ENCODE data around the gene DPH6.
"Not testable (repeated sequence)": the region's sequence is repeated elsewhere in the genome, so short reads cannot be mapped to it uniquely, and the experiment has no call there.

Gene DPH6

GRCh38 chr15:35545824-35546510, at the start of gene DPH6:
DPH6 (minus strand) TSS chr15:35546165; CDS start chr15:35546141, 24 bp downstream.
- DNase-seq (ENCODE audit: low read depth): peak; percentile 81

GRCh38 chr15:35595656-35596055, 49.7 kb upstream of the DPH6 start:
- DNase-seq (ENCODE audit: low read depth): no peak

DNA sequence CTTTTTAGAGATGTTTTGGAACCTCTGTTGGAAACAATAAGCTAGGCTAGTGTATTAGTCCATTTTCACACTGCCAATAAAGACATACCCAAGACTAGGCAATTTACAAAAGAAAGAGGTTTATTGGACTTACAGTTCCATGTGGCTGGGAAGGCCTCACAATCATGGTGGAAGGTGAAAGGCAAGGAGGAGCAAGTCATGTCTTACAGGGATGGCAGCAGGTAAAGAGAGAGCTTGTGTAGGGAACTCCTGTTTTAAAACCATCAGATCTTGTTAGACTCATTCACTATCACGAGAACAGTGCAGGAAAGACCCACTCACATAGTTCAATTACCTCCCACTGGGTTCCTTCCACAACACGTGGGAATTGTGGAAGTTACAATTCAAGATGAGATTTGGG, 46.0 kb upstream of the DPH6 start:
- DNase-seq (ENCODE audit: low read depth): not testable (repeated sequence)

GRCh38 chr15:35583863-35584528, 38.0 kb upstream of the DPH6 start:
- DNase-seq (ENCODE audit: low read depth): no peak

DNA sequence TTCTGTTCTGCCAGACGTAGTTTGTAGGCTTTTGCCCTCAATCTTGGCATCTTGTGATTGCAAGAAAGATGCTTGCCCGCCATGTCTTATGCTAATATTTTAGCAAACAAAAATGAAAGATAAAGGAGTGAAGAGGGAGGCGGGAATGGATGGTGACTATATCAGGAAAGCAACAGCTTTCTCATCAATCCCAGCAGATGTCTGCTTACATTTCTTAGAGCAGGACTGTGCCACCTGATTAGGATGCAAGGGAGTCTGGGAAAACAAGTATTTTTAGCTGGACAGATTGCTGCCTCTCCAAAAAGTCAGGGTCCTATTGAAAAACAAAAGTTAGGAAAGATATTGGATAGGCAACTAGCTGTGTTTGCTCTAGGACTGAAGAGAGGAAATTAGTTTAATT, 34.6 kb upstream of the DPH6 start:
- DNase-seq (ENCODE audit: low read depth): no peak

DNA sequence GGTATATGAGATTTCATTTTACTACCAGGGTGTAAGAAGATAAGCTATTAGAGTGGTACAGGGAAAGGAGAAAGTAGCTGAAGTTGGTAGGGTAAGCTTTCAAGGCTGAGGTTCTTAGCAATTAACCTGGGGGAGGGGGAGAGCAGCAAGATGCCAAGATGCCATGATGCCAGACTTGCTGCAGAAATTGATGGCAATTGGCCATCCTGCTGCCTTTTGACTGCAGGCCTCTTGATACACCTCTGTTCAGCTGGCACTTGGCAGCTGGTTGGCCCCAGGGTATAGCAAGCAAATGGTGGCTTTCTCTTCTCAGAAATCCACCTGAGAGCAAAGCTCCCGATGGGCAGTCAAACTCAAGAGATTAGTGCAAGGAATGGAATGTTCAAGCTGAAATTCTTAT, 21.4 kb upstream of the DPH6 start:
- DNase-seq (ENCODE audit: low read depth): no peak

DNA sequence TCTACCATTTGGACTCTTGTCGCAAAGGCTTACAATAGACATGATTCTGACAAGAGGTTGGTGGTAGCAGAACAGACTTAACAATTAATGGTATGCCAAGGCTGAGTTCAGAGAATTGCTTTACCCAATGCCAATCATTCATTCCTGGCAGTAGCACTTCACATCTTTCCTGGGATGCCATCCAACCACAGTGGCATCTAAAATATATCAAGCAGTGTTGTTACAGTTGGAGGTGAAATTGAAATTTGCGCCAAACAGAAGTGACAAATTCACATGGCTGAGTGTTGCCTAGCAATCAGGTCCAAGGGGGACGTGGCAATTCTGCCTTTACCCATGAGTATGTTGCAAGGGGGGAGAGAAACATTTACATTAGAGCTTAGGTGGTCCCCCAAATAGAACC, 21.0 kb upstream of the DPH6 start:
- no peak for DNase-seq (ENCODE audit: low read depth)

DNA sequence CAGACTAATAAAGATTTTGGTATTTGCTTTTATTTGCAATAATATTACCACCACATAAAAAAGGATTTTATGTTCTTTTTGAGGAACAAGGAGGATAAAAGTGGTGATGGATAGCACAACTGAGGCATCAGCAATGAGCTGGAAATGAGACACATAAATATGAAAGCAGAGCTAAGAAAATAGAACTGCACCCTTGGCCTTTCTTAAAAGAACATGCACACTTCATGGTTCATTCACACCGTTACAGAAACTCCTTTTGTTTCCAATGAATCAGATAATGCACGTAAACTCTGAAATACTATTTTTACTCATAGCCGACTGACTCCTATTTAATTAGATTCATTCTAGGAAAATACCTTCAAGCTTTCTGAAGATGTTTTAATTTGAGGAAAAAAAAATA, 19.9 kb upstream of the DPH6 start:
- DNase-seq (ENCODE audit: low read depth): no peak

GRCh38 chr15:35562641-35563040, 16.7 kb upstream of the DPH6 start:
- DNase-seq (ENCODE audit: low read depth): no peak

- no peak for DNase-seq (ENCODE audit: low read depth)
Measured at GRCh38 chr15:35561308-35561707, 15.3 kb upstream of the DPH6 start.

- no peak for DNase-seq (ENCODE audit: low read depth)
Measured at GRCh38 chr15:35560870-35561269, 14.9 kb upstream of the DPH6 start.

- DNase-seq (ENCODE audit: low read depth): no peak
Measured at GRCh38 chr15:35560258-35560657, 14.3 kb upstream of the DPH6 start.

- no peak for DNase-seq (ENCODE audit: low read depth)
Measured at GRCh38 chr15:35559683-35560082, 13.7 kb upstream of the DPH6 start.

GRCh38 chr15:35557544-35557943, 11.6 kb upstream of the DPH6 start:
- DNase-seq (ENCODE audit: low read depth): no peak

- no peak for DNase-seq (ENCODE audit: low read depth)
Measured at GRCh38 chr15:35557012-35557411, 11.0 kb upstream of the DPH6 start.

- DNase-seq (ENCODE audit: low read depth): no peak
Measured at GRCh38 chr15:35555244-35555643, 9.3 kb upstream of the DPH6 start.

DNA sequence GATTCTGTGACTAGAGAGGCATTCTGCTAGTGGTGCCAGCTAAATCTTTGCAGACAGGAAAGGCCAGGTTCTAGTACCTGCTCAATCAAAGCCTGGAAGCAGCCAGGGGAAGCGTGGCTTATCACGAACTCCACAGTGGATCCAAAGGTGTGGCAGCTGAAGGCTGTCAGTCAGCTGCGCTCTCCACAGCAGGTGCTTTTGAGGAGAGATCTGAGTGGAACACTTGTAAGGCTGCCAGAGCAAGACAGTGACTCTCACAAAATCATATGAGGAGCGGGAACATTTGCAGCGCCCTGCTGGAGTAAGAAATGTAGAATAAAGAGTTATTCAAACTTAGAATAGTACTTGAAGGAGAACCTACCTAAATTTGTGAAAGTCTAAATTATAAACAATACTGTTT, 5.0 kb upstream of the DPH6 start:
- no peak for DNase-seq (ENCODE audit: low read depth)

GRCh38 chr15:35549567-35549966, 3.6 kb upstream of the DPH6 start:
- no peak for DNase-seq (ENCODE audit: low read depth)

DNA sequence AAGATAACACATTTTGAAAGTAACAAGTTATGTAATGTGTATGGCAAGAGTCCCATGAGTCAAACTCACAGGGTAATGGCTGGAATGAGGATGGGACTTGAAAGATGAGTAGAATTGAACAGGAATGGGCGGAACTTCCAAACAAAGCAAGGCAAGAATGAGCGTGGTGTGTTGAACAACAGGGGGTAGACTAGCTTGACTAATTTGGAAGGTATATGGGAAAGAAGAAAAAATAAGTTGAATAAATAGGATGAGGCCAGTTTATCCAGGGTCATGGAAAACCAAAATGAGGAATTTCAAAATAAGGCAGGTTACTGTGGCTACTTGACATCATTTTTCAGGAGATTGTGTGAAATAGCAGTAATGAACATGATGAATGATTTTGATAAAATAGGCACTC, 2.5 kb upstream of the DPH6 start:
- DNase-seq (ENCODE audit: low read depth): no peak

DNA sequence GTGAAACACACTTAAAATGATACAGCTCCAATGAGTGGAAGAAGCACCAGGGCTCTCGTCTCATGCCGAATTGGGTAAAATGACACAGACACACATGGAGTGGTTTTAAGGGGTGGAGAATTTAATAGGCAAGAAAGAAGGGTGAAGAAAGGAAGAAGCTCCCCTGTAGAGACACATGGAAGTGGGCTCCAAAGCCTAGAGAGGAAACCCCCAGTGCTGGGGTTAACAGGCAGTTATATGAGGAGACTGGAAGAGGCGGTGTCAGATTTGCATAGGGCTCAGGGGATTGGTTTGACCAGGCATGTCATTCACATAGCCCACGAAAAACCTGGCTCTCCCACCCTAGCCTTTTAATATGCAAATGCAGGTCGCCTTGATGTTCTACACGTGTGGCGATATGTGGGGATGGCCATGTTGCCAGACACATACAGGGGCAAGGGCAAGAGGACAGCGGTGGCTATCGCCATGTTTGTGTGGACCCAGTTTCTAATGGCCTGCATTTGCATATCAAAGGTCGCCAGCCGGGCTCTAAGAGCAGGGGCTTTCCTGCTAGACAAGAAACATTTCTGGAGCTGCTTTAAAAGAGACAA, 1.9 kb upstream of the DPH6 start:
- no peak for DNase-seq (ENCODE audit: low read depth)

- DNase-seq (ENCODE audit: low read depth): no peak
Measured at GRCh38 chr15:35546511-35547381, 781 bp upstream of the DPH6 start.

DNA sequence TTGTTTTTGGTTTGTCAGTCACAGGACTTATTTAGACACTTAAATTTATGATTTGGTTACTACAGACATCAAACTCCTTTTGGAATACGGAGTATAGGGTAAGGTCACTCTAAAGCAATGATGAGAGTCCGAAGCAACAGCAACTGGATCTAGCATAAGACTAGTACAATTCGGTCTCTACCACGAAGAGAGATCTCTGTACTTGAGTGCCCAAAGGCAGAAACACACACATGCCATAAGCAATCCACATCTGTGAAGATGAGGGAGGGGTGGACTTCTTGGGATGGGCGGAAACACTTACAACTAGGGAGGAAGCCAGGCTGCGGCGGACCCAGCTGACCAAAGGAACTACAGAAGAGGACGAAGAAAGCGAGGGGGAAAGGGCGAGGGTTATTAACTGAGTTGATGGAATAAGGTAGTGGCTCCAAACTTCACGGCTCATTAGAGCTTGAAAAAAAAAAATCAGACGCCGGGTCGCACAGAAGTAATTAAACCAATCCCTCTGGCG, 595 bp downstream of the DPH6 start:
- peak; percentile 1 for DNase-seq (ENCODE audit: low read depth)
